HG03432 (cell line): ENCODE measurements around the gene EGFL7.

Experiments used
- ATAC-seq: cut with Tn5 transposase; IDR thresholded peaks from one replicate; pipeline ENCODE4 v1.9.1; 2021; ENCODE audit warnings: mild to moderate bottlenecking, moderate library complexity; ENCODE audit not compliant: unreplicated experiment

Gene EGFL7

GRCh38 chr9:136658849-136659535 is 3.7 kb upstream of the EGFL7 start:
- ATAC-seq, result no peak

DNA sequence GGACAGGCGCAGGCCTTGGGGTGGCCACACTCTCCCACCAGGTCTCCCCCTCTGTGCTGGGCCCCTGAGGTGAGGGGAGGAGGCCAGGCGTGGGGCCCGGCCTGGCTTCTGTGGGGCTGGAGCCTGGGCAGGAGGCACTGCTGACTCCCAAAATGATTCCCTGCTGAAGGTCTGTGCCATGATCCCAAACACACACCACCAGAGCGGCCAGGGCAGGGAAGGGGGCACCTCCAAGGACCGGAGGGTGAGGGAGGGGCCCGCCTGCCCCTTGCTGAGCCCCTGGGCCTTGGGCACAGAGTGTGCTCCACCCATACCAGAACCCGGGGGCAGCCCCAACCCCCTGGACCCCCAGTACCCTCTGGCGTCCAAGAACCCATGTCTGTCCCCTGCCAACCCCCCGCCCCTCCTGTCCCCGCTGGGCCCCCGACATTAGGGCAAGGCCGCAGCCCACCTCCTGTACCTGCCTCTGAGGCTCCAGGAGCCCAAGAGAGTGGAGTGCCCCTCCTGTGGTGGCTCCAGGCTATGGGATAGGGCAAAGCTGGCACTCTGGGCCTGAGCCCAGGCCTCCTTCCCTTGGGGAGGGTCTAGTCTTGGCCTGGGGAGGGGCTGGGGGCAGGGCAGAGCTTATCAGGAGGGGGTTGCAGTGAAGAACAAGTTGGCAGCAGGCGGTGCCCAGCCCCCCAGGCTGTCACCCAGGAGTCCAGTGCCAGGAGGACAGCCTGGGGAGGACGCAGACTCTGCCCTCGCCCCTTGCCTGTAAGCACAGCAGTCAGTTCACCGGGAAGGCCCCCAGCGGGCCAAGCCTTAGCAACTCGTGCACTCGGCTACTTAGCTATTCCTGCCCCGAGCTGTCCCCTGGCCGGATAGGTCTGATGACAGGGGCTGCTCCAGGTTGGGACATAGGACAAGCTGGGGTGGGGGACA is 2.6 kb upstream of the EGFL7 start:
- ATAC-seq, result no peak

GRCh38 chr9:136660971-136661550 is 1.7 kb upstream of the EGFL7 start:
- no peak for ATAC-seq

GRCh38 chr9:136661641-136662325 is 933 bp upstream of the EGFL7 start:
- ATAC-seq, result no peak

DNA sequence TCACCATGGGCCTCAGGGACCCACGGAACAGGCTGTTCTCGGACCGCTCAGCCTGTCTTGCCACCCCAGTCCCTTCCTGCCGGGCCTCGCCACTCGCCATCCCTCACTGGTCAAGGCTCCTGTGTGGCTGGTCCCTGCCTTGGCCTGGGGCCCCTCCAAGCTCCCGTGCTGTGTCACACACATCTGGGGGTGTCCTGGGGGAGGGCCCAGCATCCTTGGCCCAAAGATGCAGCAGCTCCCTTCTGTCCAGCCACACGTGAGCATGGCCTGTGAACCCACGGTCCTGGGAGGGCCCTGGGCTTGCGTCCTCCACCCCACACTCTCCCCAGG is 425 bp upstream of the EGFL7 start:
- no peak for ATAC-seq

DNA sequence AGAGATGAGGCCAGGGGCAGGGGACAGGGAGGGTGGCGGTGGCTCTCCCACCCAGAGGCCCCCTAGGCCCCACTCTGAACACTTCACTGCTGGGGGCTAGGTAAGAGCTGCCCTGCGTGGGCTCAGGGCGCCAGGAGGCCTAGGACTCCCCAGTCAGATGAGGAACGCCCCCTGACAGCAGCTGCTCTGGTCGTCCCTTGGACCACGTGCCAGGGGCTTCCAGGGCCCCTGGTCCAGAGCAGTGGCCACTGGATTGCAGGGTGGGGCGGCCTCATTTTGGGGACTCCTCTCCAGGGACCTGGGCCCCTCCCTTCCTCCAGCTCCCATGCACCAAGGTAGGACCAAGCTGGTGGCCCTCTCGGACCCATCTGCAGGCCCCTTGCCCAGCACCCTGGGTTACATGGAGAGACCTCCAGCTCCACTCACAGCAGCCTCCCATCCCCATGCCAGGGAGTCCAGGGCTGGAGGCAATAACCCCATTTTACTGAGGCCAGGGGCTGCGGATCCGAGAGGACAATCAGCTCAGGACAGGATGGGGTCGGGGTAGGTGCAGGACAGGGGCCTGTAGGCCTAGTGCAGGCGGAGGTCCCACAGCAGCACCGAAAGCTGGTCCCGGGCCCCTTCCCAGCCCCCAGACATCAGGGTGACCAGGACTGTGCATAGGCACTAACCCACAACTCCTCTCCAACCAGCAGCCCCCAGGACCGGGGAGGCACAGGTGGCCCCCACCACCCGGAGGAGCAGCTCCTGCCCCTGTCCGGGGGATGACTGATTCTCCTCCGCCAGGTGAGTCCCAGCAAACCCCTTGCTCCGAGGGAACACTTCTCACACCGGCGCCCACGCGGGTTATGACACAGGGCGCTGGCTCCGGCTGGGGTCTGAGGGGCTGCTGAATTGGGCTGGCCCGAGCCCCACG is 1.5 kb downstream of the EGFL7 start:
- ATAC-seq, result no peak

GRCh38 chr9:136665111-136665703 is 2.5 kb downstream of the EGFL7 start:
- no peak for ATAC-seq

GRCh38 chr9:136665704-136666371 is 3.1 kb downstream of the EGFL7 start:
- no peak for ATAC-seq

DNA sequence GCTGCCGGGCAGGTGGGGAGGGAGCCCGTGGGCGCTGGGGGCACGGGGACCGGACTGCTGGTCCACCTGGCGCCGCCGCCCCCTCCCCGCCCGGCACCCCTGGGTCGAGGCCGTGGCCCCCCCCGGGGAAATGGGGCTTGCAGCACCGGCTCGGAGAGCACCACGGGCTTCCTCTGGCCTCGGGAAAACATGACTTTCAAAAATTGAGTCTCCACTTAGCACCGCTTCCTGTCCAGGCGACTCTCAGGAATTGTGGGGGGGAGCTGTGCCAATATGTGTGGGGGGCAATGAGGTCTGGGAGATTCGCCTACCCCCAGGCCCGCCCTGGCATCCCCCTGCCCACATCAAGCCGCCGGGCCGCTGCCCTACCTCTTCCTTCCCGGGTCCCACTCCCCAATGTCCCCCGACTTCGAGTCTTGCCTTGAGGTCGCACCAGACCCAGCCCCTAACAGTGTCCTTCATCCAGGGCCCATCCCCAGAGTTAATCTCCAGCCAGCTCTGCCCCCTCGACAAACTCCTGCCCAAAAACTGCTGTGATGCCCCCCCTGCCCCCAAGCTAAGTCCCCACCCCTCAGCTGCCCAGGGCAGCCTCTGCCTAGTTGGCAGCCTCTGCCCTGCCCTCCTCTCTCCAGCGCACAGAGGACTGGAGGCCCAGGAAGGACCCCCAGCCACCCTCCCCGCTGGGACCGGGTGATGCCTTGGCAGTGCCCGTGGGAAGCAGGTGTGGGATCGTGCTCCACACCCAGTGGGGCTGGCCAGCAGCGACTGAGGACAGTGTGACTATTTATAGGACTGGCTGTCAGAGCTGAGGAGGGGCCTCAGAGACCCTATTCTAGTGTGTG is 3.9 kb downstream of the EGFL7 start:
- ATAC-seq, result no peak

- no peak for ATAC-seq
These were observed 4.7 kb downstream of the EGFL7 start for GRCh38 chr9:136667214-136667939.

- no peak for ATAC-seq
These were observed 5.4 kb downstream of the EGFL7 start for GRCh38 chr9:136667940-136668760.

DNA sequence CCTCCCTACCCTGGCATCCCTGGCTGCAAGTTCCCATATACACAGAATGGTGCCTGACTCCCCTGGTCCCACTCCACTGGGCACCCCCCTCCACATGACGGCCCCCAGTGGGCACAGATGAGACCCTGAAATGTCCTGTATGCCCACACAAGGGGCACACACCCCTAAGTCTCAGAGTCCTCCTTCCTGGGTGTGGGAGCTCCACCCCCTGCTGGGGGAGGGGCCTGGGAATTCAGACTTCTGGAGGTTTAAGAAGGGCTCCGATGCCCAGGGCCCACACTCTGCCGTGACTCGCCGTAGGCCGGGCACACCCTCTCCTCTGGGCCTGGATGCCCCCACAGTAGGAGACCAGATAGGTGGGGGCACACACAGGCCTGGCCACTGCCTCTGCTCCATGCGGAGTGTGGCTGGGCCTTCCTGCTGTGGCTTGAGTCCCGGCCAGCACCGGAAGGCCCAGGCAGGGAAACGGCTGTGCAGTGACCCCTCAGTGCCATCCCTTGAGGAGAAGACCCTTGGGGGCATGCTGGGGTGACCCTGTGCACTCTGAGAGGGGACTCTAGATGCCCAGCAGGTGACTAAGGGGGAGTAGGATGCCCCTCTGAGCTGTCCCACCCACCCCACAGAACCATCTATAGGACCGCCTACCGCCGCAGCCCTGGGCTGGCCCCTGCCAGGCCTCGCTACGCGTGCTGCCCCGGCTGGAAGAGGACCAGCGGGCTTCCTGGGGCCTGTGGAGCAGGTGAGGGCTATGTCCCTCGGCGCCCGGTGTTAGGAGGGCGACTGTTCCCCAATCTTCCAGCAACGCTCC is 6.5 kb downstream of the EGFL7 start:
- no peak for ATAC-seq

DNA sequence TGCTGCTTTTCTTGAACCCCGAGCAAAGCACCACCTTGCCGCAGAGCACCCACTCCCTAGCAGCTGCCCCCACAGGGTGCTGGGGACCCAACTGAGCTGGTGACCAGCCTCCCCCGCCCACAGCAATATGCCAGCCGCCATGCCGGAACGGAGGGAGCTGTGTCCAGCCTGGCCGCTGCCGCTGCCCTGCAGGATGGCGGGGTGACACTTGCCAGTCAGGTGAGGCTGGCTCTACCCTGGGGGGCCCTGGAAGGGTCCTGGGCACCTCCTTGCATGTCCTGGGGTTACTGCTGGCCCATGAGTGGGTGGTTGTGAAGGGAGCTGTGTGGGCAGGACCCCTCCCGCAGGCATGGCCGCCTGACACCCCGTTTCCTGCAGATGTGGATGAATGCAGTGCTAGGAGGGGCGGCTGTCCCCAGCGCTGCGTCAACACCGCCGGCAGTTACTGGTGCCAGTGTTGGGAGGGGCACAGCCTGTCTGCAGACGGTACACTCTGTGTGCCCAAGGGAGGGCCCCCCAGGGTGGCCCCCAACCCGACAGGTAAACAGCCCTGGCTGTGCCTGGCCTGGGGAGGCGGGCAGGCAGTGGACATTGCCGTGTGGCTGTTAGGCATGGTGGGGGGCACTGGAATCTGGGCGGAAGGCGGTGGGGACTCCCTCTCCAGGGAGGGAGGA is 7.2 kb downstream of the EGFL7 start:
- no peak for ATAC-seq

GRCh38 chr9:136670576-136671253 is 8.0 kb downstream of the EGFL7 start:
- ATAC-seq, result no peak

GRCh38 chr9:136671254-136671614 is 8.5 kb downstream of the EGFL7 start:
- no peak for ATAC-seq
